ENCODE measurements around the gene NTNG2.

The NTNG2 gene

GRCh38 chr9:132144708-132145365 lies 17.0 kb upstream of the NTNG2 start:
- TF ChIP-seq SIN3A (IDR thresholded peaks at IDR 0.05; ENCODE audit: borderline replicate concordance, insufficient read depth, low read length) (no peak), FOXP2 (optimal IDR thresholded peaks at IDR 0.05; ENCODE audit: borderline replicate concordance, extremely low read depth, extremely low read length, insufficient read depth) (no peak), POLR2AphosphoS5 (IDR thresholded peaks at IDR 0.05; ENCODE audit: low read depth, low read length) (no peak), TAF1 (IDR thresholded peaks at IDR 0.05; ENCODE audit: borderline replicate concordance, insufficient read depth, low read length) (no peak)
- TF ChIP-seq, protein P1, sequence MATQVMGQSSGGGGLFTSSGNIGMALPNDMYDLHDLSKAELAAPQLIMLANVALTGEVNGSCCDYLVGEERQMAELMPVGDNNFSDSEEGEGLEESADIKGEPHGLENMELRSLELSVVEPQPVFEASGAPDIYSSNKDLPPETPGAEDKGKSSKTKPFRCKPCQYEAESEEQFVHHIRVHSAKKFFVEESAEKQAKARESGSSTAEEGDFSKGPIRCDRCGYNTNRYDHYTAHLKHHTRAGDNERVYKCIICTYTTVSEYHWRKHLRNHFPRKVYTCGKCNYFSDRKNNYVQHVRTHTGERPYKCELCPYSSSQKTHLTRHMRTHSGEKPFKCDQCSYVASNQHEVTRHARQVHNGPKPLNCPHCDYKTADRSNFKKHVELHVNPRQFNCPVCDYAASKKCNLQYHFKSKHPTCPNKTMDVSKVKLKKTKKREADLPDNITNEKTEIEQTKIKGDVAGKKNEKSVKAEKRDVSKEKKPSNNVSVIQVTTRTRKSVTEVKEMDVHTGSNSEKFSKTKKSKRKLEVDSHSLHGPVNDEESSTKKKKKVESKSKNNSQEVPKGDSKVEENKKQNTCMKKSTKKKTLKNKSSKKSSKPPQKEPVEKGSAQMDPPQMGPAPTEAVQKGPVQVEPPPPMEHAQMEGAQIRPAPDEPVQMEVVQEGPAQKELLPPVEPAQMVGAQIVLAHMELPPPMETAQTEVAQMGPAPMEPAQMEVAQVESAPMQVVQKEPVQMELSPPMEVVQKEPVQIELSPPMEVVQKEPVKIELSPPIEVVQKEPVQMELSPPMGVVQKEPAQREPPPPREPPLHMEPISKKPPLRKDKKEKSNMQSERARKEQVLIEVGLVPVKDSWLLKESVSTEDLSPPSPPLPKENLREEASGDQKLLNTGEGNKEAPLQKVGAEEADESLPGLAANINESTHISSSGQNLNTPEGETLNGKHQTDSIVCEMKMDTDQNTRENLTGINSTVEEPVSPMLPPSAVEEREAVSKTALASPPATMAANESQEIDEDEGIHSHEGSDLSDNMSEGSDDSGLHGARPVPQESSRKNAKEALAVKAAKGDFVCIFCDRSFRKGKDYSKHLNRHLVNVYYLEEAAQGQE (IDR thresholded peaks at IDR 0.05; ENCODE audit: insufficient read depth in 1 of 2, low read depth in 2 of 2, low read length in 2 of 2) = no peak

- no peak for TF ChIP-seq FOXP2 (optimal IDR thresholded peaks at IDR 0.05; ENCODE audit: borderline replicate concordance, extremely low read depth, extremely low read length, insufficient read depth)
- no peak for TF ChIP-seq SIN3A (IDR thresholded peaks at IDR 0.05; ENCODE audit: borderline replicate concordance, insufficient read depth, low read length)
- TF ChIP-seq TAF1 (IDR thresholded peaks at IDR 0.05; ENCODE audit: borderline replicate concordance, insufficient read depth, low read length) = no peak
- TF ChIP-seq, protein P1 (IDR thresholded peaks at IDR 0.05; ENCODE audit: insufficient read depth in 1 of 2, low read depth in 2 of 2, low read length in 2 of 2) = no peak
- no peak for TF ChIP-seq POLR2AphosphoS5 (IDR thresholded peaks at IDR 0.05; ENCODE audit: low read depth, low read length)
Observed at GRCh38 chr9:132146039-132146438, 15.8 kb upstream of the NTNG2 start.

DNA sequence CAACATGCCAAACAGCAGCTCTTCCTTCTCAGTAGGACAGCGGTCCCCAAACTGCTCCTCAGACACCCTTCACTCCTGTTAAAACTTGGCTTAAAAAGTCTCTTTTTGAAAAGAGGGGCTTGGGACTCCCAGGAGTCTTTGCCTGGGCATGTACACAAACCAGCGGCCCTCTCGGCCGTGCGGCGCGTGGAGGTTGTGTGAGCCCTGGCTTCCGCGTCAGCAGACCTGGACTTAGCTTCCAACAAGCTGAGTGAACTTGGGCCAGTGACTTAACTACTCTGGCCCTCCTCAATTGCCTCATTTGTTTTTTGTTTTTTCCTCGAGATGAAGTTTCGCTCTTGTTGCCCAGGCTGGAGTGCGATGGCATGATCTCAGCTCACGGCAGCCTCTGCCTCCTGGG lies 15.3 kb upstream of the NTNG2 start:
- TF ChIP-seq, protein P1 (IDR thresholded peaks at IDR 0.05; ENCODE audit: insufficient read depth in 1 of 2, low read depth in 2 of 2, low read length in 2 of 2) = no peak
- TF ChIP-seq FOXP2 (optimal IDR thresholded peaks at IDR 0.05; ENCODE audit: borderline replicate concordance, extremely low read depth, extremely low read length, insufficient read depth) (no peak), SIN3A (IDR thresholded peaks at IDR 0.05; ENCODE audit: borderline replicate concordance, insufficient read depth, low read length) (no peak), TAF1 (IDR thresholded peaks at IDR 0.05; ENCODE audit: borderline replicate concordance, insufficient read depth, low read length) (no peak), POLR2AphosphoS5 (IDR thresholded peaks at IDR 0.05; ENCODE audit: low read depth, low read length) (no peak)

DNA sequence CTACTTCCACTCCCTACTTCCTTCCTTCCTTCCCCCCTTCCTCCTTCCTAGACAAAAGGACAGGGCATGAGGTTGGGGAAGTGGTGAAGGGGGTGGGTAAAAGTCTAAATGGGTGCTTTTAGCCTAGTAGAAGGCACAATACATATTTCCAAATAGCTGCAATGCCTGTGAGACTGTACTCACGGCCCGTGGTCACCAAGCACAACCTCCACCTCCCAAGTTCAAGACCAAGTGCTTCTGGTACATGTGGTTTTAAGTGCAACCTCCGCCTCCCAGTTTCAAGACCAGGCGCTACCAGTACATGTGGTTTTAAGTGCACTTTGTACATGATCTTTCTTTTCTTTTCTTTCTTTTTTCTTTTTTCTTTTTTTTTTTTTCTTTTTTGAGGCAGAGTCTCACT lies 14.5 kb upstream of the NTNG2 start:
- TF ChIP-seq SIN3A (IDR thresholded peaks at IDR 0.05; ENCODE audit: borderline replicate concordance, insufficient read depth, low read length) = no peak
- TF ChIP-seq POLR2AphosphoS5 (IDR thresholded peaks at IDR 0.05; ENCODE audit: low read depth, low read length) = no peak

DNA sequence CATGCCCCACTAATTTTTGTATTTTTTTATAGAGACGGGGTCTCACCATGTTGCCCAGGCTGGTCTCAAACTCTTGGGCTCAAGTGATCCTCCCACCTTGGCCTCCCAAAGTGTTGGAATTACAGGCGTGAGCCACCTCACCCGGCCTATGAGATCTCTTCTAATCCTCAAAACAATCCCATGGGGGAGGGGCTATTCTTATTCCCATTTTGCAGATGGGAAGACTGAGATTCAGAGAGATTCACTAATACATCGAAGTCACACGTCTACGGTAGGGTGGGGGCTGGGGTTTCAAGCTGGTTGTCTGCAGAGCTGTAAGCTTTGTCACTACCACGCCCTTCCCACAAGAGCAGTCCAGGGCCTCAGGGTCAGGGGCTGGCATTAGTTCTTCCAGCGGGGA lies 14.0 kb upstream of the NTNG2 start:
- TF ChIP-seq FOXP2 (optimal IDR thresholded peaks at IDR 0.05; ENCODE audit: borderline replicate concordance, extremely low read depth, extremely low read length, insufficient read depth) = no peak
- TF ChIP-seq, protein P1 (IDR thresholded peaks at IDR 0.05; ENCODE audit: insufficient read depth in 1 of 2, low read depth in 2 of 2, low read length in 2 of 2) = no peak
- TF ChIP-seq POLR2AphosphoS5 (IDR thresholded peaks at IDR 0.05; ENCODE audit: low read depth, low read length) = no peak
